DMS53 treated with DMSO at 0.1 percent for 48 hours (cell line): ENCODE data around the gene AURKA.
"Not testable (repeated sequence)": the region's sequence is repeated elsewhere in the genome, so short reads cannot be mapped to it uniquely, and the experiment has no call there.

Source experiments
- DNase-seq: peaks from one replicate; lab custom pipeline; 2025; ENCODE audit not compliant: unreplicated experiment; lab: John Stamatoyannopoulos, UW

Gene AURKA

DNA sequence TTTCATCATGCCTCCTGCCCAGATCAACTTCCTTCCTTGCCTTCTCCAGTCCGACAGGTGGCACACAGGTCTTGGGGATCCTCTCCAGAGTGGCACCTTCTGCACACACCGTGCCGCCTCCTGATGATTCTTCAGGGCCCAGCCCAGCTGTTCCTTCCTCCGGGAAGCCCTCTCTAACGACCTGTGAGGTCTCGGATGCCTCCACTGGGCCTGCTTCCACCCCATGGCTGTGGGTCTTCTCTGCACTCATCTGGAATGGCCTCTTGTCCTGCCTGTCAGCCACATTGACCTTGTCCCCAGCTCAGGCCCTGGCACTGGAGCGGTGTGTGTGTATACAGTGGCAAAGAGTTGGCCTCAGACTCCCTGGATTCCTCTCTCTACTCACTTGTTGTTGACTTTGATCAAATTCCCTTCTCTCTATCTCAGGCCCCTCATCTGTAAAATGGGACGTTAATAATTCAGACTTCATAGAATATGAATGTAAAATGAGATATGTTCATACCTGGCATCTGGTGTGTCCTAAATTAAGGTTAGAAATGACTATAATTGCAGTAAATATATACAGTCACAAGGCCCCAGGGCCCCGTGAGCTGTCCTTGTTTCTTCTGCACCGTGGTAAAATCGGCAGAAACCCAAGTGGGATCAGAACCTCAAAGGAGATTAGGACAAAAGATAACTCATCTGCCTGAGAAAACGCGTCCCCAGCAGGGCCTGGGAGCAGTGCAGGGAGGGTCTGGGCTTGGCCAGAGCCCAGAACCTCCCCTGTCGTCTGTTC is 31.7 kb downstream of the AURKA start:
- DNase-seq, result no peak

DNA sequence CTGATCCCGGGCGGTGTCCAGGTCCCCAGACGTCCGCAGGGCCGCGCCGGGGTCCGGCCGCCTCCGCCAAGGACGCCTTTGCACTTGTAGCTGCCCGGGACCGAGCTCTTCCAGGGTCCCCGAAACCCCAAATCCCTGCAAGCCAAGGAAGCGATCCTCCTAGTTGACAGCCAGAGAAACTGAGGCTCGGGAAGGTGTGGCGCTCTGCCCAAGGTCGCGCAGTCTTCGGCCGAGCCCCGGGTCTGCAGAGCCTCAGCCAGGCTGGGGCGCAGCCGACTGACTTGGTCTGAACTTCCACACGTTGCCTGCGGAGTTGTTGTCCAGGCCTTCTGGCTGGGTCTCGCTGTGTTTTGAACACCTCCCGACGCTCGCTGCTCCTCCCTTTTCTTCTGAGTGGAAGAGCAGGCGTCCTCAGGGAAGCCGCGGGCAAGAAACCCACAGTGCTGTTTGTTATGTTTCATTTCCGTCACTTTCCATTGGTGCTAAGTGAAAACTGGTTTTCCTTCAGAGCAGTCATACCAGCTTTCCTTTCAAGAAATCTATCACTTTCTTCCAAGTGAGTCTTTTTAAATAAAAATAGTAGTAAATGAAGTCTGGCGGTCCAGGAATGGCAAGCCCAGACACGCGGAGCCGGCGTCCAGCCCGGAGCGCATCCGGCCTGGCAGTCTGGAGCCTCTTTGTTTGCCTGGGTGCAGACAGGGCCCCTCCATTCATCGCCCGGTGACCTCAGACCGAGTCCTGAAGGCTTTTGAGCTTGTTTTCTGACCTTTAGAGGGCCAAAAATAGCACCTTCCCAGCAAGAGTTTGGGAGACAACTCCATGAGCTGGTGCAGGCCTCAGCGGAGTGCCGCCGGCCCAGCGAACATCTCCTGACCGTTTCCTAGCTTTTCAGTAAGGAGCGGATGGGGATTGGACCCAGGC is 32.5 kb downstream of the AURKA start:
- no peak for DNase-seq

DNA sequence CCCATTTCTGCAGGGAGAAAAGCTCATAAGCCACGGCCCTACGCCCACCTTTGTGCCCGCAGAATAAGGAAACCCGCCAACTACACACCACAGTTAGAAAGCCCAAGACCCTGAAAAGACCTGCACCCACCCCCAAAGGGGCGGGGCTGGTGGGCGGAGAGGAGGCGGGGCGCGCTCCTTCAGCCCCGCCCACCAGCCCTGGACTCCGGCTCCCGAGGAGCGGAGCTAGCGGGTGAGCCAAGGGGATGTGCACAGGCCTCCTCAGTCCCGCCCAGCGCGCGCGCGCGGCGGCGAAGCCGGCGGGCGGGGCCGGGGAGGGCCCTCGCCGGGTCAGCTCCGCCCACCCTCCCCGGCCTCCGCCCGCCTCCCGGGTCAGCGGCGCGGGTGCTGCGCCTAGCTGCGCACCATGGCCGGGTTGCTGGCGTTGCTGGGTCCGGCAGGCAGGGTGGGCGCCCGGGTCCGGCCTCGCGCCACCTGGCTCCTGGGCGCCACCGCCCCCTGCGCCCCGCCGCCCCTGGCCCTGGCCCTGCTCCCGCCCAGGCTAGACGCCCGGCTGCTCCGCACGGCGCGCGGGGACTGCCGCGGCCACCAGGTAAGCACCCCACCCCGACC is 33.3 kb downstream of the AURKA start, which contains the start of gene FAM210B:
Gene FAM210B (plus strand): TSS at position 375 of the 612 bp plus-strand sequence. CDS start 32 bp downstream, at position 407.
- DNase-seq, result peak; percentile 64

DNA sequence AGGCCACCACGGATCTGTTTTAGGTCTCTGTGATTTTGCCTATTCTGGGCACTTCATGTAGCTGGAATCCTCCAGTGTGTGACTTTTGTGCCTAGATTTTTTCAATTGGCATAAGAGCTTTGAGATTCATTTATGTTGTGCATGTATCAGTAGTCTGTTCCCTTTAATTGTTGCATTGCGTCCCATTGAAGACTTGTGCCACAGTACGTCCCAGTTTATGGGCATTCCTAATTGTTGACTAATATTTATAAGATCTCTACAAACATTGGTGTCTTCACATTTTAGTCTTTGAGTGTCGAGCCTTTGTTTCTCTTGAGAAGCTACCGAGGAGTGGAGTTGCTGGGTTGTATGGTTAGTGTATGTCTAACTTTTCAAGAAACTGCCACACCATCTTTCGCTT is 33.9 kb downstream of the AURKA start:
- DNase-seq, result no peak

DNA sequence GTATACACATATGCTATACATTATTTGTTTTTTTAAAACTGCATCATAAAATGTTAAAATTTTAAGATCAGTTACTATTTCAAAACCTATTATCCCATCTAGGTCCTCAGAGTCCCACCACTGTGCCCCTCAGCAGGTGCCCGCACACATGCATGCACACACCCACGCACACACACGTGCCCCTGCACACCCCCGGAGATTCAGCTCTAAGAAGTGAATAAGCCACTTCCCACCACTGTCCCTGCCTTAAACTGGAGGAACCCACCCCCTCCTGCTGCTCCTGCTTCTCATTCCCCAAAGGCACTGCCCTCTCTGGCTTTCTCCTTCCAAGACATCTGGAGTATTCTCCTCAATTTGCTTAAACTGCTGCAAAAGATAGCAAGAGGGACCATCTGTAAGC is 38.7 kb downstream of the AURKA start:
- DNase-seq, result no peak

DNA sequence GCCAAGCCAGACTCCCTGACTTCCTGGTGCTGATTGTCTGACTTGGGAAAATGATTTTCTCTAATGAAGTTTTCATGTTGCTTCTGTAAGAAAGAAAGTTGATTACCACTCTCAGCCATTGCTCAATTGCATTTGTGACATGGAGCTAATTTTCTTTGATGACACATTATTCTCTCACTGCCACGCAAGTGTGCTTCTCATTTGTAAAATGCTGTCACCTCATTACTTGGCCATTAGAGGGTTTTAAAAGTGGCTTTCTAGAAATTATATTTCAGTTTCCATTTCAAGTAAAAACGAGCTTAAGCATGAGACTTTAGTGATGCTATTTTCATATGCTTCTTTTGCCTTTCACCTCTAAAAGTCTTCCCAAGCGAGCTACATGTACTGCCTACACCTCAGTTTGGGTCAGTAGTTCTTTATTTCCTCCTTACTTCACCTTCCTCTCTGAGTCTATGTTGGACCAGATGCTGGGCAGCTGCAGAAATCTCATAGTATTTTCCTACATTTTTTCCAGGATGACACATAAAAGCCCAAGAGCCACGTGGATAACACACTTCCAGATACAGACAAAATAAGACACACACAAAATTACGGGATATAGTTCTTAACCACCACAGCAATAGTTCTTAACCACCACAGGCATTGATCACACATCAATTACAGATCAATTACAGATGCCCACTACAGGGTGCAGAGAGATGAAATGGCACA is 39.5 kb downstream of the AURKA start:
- no peak for DNase-seq

DNA sequence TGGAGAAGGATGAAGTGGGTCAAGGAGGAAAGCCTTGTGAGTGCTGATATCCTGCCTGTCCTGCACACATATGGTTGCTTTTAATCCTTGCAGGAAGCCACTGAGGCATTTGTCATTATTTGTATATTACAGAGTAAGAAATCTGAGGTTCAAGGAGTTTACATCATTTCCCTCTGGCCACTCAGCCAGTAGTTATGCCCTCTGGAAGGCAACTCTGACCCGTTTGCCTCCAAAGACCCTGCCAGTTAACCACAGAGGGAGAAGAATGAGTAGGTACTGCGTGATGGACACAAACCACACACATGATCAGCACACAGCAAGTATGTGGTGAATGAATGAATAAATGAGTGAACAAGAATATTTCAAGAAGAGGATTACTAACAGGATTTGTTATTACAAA is 41.2 kb downstream of the AURKA start:
- DNase-seq, result no peak

DNA sequence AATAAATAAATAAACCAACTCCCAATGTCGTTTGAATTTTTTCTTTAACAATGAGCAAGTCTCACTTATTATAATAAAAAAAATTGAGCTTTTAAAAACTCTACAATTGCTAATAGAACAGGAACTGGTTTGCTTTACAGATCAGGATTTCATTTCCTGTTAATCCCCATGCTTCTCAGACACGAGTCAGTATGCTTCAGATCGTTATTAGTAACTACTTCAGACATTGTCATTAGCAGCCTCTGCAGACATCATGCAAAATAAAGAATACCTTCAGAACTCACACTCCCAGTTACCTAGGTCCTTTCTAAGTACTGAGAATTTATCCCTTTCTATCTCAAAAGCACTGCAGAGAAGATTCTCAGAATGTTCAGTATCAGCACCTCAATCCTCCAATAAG is 43.3 kb downstream of the AURKA start:
- DNase-seq, result no peak

DNA sequence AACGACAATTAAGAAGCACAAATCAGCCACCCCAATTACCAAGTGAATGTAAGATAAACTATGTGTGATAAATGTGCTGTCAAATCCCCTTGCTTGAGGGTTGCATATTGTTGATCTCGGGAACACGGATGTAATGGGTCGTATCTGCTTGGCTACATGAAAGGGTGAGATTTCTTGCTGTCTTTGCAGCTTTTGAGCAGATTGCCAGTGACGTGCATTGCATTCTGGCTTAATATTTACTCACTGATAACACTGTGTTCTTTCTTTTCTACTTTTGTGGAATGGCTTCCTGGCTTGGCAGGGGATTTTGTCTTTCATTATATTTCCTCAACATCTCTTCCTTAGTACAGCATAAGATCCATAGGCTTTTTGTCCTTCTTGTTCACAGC is 43.7 kb downstream of the AURKA start:
- no peak for DNase-seq

DNA sequence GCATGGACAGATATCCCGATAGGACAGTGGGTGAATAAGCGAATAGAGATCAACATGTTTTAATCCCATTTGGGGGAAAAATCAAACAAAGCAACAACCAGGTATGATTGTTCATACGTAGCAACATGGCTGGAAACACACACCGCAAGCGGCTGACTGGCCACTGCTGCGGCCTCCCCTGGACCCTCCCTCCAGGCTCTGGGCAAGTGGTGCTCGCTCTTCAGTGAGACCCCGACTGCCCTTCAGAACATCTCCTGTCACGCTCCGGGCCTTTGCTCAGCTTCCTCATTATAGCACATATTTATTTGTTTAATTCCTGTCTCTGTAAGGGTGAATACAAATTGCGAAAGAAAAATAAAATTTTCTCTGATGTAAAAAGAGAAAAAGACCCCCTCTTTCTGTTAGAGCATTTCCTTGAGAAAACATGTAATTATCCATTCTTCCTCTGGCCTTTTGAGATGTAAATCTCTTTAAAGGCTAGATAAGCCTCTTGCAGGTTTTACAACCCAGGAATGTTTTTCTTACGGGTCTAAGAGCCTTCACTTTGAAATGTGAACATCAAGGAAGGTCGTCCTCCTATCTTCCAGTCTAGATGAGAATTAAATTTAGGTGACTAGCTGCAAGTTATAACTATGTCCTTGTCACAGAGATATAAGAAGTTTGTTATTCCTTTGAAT is 44.2 kb downstream of the AURKA start:
- DNase-seq, result no peak

DNA sequence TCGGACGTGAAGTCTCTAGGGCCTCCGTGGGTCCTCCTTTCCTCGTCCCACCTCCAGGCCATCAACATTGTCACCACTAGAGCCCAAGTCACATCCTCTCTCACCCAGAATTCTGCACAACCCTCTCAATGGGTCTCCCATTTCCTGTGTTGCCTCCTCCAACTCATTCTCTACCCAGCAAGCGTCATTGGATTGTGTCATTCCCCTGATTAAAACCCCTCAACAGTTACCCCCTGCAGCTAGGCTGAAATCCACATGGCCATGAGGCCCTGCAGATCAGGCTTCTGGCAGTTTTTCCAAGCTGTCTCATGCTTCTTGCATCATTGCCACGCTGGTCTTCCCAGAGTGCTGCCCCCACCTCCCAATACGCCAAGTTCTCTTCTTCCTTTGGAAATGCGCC is 46.1 kb downstream of the AURKA start:
- DNase-seq, result no peak

DNA sequence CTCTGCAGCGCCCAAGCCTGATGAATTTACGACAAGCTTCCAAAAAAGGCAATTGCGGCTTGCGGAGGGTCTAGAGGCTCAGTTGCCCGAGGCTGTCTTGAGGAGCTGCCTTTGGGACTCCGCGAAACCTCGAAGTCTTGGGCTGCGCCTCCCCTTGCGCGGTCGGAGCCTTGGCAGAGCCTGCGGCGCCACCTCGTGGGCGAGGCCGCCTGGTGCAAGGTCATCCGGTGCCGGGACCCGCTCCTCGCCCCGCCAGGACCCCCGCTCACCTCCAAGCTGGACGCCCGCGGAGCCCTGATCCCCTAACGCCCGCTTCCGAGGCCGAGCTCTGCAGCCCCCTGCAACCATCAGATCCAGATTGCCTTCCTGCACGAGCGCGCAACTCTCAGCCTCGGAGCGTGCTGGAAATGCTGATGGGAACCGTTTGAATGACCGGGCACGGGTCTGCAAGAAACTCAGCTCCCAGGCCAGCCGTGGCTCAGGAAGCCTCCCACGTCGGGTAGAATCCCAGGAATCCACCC is 48.1 kb downstream of the AURKA start:
- DNase-seq, result no peak

DNA sequence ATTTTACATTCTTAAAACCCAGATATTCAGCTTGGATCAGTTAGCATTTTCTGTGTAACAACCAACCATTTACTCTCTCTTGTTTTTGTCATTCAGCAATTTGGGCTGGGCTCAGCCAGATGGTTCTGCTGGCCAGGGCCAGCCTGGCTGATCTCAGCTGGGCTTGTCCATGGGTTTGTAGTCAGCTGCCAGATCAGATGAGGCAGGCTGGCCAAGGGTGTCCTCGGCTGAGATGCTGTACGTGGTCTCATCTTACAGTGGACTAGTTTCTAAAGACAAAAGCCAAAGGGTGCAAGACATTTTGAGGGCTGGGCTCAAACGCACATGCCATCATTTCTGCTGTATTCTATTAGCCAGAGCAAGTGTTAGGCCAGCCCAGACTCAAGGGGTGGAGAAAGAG is 49.2 kb downstream of the AURKA start:
- DNase-seq, result no peak

DNA sequence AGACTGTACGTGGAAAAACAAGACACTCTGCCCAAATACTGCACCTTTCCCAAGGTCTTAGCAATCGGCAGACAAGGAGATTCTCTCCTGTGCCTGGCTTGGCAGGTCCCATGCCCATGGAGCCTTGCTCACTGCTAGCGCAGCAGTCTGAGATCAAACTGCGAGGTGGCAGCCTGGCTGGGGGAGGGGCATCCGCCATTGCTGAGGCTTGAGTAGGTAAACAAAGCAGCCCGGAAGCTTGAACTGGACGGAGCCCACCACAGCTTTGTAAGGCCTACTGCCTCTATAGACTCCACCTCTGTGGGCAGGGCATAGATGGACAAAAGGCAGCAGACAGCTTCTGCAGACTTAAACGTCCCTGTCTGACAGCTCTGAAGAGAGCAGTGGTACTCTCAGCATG is 55.3 kb downstream of the AURKA start:
- not testable (repeated sequence) for DNase-seq

DNA sequence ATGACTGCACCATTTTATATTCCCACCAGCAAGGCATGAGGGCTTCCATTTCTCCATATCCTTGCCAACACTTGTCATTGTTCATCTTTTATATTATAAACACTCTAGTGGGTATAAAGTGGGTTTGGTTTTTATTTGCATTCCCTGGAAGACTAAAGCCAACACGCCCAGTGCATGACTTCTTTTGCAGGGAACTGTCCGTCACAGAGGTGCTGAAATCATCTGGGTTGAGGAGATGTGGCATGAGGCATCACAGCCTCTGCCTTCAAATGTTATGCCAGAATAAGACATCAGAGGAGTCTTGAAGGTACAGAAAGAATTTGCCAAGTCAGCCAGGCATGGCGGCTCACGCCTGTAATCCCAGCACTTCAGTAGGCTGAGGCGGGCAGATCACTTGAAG is 63.2 kb downstream of the AURKA start:
- no peak for DNase-seq

DNA sequence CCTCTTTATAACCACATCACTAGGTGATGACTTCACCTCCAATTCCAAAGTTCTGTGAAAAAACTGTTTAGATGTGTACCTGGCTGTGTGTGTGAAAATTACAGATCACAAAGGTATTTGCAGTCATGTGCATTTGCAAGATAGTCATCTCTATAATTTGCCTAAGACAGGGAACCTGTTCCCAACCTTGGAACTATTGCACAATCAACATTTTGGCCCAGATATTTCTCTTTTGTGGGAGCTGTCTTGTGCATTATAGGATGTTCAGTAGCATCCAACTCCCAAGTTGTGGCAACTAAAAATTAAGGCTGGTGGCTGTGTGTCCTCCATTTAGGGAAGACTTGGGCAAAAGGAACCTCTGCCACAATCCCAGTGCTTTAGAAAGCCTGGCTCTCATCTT is 67.2 kb downstream of the AURKA start:
- DNase-seq, result no peak

DNA sequence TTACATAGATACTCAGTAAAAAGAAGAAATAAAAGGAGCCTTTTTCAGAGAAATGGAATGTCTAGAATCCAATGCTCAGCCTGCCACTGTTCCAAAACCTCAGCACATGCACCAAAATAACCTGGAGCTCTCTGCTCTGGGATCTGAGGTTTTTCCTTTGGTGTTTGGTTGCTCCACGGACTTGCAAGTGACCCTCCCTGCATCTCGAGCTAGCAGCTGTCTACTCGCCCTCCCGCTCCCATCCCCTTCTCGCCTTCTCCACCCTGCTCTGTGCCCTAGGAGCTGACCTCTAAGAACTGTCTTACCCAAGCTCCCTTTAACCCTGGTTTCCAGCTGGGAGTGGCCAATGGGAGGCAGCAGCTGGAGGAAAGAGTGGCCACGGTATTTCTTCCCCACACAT is 68.4 kb downstream of the AURKA start:
- DNase-seq, result no peak

DNA sequence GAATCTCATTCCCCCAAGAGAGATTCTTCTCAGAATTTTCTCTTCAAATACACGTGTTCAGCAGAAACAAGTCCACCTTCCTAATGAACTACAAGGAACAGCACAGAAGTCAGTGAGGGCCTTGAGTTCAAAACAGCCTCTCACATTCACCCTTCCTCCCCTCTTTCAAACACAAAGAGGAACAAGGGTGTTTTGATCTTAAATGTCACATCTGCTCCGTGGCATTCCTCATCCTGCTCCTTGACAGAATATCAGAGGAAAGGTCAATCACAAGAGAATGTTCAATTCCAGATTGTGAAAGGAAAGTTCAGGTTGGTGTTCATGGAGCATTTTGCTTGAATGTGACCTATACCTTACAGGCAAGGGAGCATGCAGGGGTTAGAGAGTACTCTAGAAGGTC is 68.8 kb downstream of the AURKA start:
- DNase-seq, result no peak

DNA sequence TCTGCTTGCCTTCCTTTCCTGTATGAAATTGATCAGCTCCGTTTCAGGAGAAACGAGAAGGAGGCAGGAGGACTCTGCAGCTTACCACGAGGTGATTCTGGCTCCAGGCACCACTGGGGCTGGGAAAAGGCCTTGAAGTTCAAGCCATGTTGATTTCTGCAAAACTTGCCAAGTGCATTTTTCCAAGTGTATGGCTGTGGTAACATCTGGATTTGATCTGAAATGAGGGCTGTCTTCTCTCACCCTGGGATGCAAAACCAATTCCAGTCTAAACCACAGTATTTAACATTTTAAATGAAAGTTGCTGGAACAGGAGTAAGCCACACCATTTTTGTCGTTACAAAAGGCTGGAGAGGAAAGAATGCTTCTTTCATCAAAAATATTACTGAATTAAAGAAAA is 69.3 kb downstream of the AURKA start:
- no peak for DNase-seq
